Progenitor cell of endocrine pancreas (in vitro differentiated cells): ENCODE measurements around the gene TMEM132D. TPM values are rescaled to one million over a fixed set of nuclear protein-coding genes. Genes with fewer than 3 reads are reported as not detected.

ENCODE experiments used
- DNase-seq: peaks from one replicate; pipeline ENCODE4 v3.0.0; 2021; ENCODE audit warnings: low spot score; ENCODE audit not compliant: unreplicated experiment
- H3K27ac Mint-ChIP-seq: 2 replicates; pipeline ENCODE4 v1.8.0; 2021; ENCODE audit warnings: mild to moderate bottlenecking, moderate library complexity, mixed read lengths
- H3K27me3 Mint-ChIP-seq: 2 replicates; pipeline ENCODE4 v1.8.0; 2021; ENCODE audit warnings: mixed read lengths
- H3K36me3 Mint-ChIP-seq: 2 replicates; pipeline ENCODE4 v1.8.0; 2022; ENCODE audit warnings: mixed read lengths; ENCODE audit not compliant: insufficient read depth
- H3K4me1 Mint-ChIP-seq: 2 replicates; pipeline ENCODE4 v1.8.0; 2021; ENCODE audit warnings: low read depth, mixed read lengths
- H3K4me3 Mint-ChIP-seq: 2 replicates; pipeline ENCODE4 v1.8.0; 2021; ENCODE audit warnings: low read depth, mild to moderate bottlenecking, moderate library complexity, mixed read lengths
- H3K9me3 Mint-ChIP-seq: 2 replicates; pipeline ENCODE4 v1.8.0; 2021; ENCODE audit warnings: low read depth, mixed read lengths
- CTCF ChIP-seq: fragments of 200-600 bp; sonication (generic); IDR thresholded peaks from one replicate; pipeline ENCODE4 v1.5.0; 2021; ENCODE audit warnings: antibody characterized with exemption, mild to moderate bottlenecking; ENCODE audit not compliant: unreplicated experiment
- total RNA-seq: library from RNA; stranded (reverse); gene quantifications from 2 replicates; pipeline ENCODE4 v1.2.1, GENCODE V29; 2021

Gene TMEM132D
- total RNA-seq, 1 donor from 2014 or later = 0.46 TPM

- Mint-ChIP-seq H3K36me3 (no peaks in the 10 kb centered on the region), H3K9me3 (no peaks in the 10 kb centered on the region), H3K4me3 (no peak overlapping the region), H3K27ac (no peak overlapping the region), H3K27me3 (peaks cover 16% of the 10 kb centered on the region), H3K4me1 (no peaks in the 10 kb centered on the region)
- no peak for TF ChIP-seq CTCF
- no peak for DNase-seq
Measured at GRCh38 chr12:129226005-129226404, 677.8 kb downstream of the TMEM132D start.

GRCh38 chr12:129215556-129215955 is 688.3 kb downstream of the TMEM132D start:
- no peak for TF ChIP-seq CTCF
- H3K27me3 Mint-ChIP-seq = peaks cover 12% of the 10 kb centered on the region
- no peak overlapping the region for H3K27ac Mint-ChIP-seq
- peaks cover 12% of the 10 kb centered on the region for H3K9me3 Mint-ChIP-seq
- peaks cover 5% of the 10 kb centered on the region for H3K4me1 Mint-ChIP-seq
- no peaks in the 10 kb centered on the region for H3K36me3 Mint-ChIP-seq
- no peak overlapping the region for H3K4me3 Mint-ChIP-seq
- DNase-seq = no peak

- Mint-ChIP-seq H3K27me3 (peaks cover 20% of the 10 kb centered on the region), H3K9me3 (peaks cover 12% of the 10 kb centered on the region), H3K4me3 (no peak overlapping the region), H3K4me1 (peaks cover 5% of the 10 kb centered on the region), H3K27ac (no peak overlapping the region), H3K36me3 (no peaks in the 10 kb centered on the region)
- DNase-seq = no peak
- no peak for TF ChIP-seq CTCF
Measured at GRCh38 chr12:129213551-129213950, 690.3 kb downstream of the TMEM132D start.

GRCh38 chr12:129211862-129212630 is 691.8 kb downstream of the TMEM132D start:
- TF ChIP-seq CTCF = no peak
- DNase-seq = no peak
- H3K4me1 Mint-ChIP-seq = peaks cover 5% of the 10 kb centered on the region
- no peak overlapping the region for H3K4me3 Mint-ChIP-seq
- peaks cover 29% of the 10 kb centered on the region for H3K27me3 Mint-ChIP-seq
- peak overlapping the region; percentile 42 for H3K27ac Mint-ChIP-seq
- peaks cover 12% of the 10 kb centered on the region for H3K9me3 Mint-ChIP-seq
- H3K36me3 Mint-ChIP-seq = no peaks in the 10 kb centered on the region

- Mint-ChIP-seq H3K36me3 (no peaks in the 10 kb centered on the region), H3K27me3 (peaks cover 32% of the 10 kb centered on the region), H3K27ac (no peak overlapping the region), H3K4me1 (peaks cover 5% of the 10 kb centered on the region), H3K9me3 (no peaks in the 10 kb centered on the region), H3K4me3 (no peak overlapping the region)
- no peak for TF ChIP-seq CTCF
- DNase-seq = no peak
Measured at GRCh38 chr12:129208566-129208965, 695.3 kb downstream of the TMEM132D start.
